ENCODE data around the gene AGR2. TPM values are rescaled to one million over a fixed set of nuclear protein-coding genes. Genes with fewer than 3 reads are reported as not detected.

Gene AGR2
- total and polyA plus RNA-seq, 7 experiments from 2014 or later, result not detected

DNA sequence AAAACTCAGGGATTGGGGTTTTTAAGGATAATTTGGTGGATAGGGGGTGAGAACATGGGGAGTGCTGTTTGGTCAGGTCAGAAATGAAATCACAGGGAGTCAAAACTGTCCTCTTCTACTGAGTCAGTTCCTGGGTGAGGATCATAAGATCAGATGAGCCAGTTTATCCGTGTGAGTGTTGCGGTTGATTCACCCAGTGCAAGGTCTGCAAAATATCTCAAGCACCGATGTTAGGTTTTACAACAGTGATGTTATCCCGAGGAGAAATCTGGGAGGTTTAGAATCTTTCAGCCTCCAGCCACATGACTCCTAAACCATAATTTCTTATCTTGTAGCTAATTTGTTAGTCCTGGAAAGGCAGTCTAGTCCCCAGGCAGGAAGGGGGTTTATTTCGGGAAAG is 31.7 kb upstream of the AGR2 start:
- no peaks in the 10 kb centered on the region for H3K27me3 ChIP-seq (ENCODE audit: control insufficient read depth in 2 of 2, insufficient read depth in 2 of 2, low read length in 2 of 2)
- no peak overlapping the region for H3K27ac ChIP-seq (ENCODE audit: low read depth, low read length)
- DNase-seq (no peak), ATAC-seq (no peak)
- Mint-ChIP-seq H3K4me3 (no peak overlapping the region), H3K9me3 (peaks cover 0 to 2% (median 0%) of the 10 kb centered on the region in 11 donors), H3K27ac (no peak overlapping the region), H3K27me3 (peaks cover 0 to 13% (median 7%) of the 10 kb centered on the region in 5 donors), H3K4me1 (no peaks in the 10 kb centered on the region), H3K36me3 (no peaks in the 10 kb centered on the region)
- H3K36me3 ChIP-seq (ENCODE audit: control insufficient read depth in 2 of 3, insufficient read depth in 3 of 3, low read length in 3 of 3), result no peaks in the 10 kb centered on the region
- intact Hi-C loops (cut with micrococcal nuclease), result no loop called here
- ChIA-PET POLR2A (no interaction called here), CTCF (no interaction called here)
- H3K4me1 ChIP-seq (ENCODE audit: control insufficient read depth in 2 of 2, insufficient read depth in 2 of 2, low read length in 2 of 2), result no peaks in the 10 kb centered on the region
- H3K9me3 ChIP-seq (ENCODE audit: control insufficient read depth in 2 of 3, low read length in 3 of 3), result no peaks in the 10 kb centered on the region
- H3K4me3 ChIP-seq (ENCODE audit: low read length), result no peak overlapping the region

DNA sequence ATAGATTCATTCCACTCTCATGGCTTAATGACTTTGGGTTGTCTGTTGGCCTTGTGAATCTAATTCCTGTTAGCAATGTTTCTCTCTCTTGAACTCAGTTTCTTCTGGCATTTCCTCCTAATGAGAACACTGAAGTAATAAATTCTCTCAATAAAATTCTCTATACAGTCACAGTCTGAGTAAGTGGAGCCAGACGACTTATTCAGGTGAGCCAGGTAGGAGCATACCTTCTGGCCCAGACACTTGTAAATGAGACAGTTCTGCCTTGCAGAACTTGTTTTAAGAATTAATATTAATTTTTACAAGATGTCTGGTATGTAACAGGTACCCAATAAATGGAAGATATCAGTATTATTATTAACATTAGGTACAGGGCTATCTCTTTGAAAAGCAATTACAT is 28.6 kb upstream of the AGR2 start:
- no peak overlapping the region for H3K4me3 ChIP-seq (ENCODE audit: low read length)
- H3K27me3 ChIP-seq (ENCODE audit: control insufficient read depth in 2 of 2, insufficient read depth in 2 of 2, low read length in 2 of 2), result no peaks in the 10 kb centered on the region
- no peak overlapping the region for H3K27ac ChIP-seq (ENCODE audit: low read depth, low read length)
- Mint-ChIP-seq H3K36me3 (no peaks in the 10 kb centered on the region), H3K4me3 (no peak overlapping the region), H3K9me3 (peaks cover 0 to 13% (median 4%) of the 10 kb centered on the region in 11 donors), H3K4me1 (no peaks in the 10 kb centered on the region), H3K27me3 (peaks cover 5 to 13% (median 6%) of the 10 kb centered on the region in 5 donors), H3K27ac (no peak overlapping the region)
- H3K9me3 ChIP-seq (ENCODE audit: control insufficient read depth in 2 of 3, low read length in 3 of 3), result no peaks in the 10 kb centered on the region
- no peaks in the 10 kb centered on the region for H3K36me3 ChIP-seq (ENCODE audit: control insufficient read depth in 2 of 3, insufficient read depth in 3 of 3, low read length in 3 of 3)
- no peak for DNase-seq
- ChIA-PET CTCF (no interaction called here), POLR2A (no interaction called here)
- intact Hi-C loops (cut with micrococcal nuclease), result no loop called here
- ATAC-seq, result no peak
- no peaks in the 10 kb centered on the region for H3K4me1 ChIP-seq (ENCODE audit: control insufficient read depth in 2 of 2, insufficient read depth in 2 of 2, low read length in 2 of 2)

DNA sequence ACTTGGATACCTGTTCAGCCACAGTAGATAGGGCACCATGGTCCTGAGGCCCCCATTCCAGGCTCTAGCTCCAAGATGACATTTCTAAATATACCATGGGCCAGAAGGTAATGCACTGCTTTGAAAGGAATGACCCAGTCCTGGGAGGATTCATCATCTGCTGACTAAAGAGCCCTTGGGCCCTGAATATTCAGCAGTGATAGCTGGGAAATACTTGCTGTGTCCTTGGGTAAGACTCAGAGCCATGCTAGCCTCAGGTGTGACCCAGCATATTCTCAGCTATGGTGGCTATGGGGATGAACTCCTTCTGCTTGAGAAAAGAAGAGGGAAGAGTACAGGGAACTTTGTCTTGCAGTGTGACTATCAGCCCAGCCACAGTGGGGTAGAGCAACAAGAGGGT is 21.3 kb upstream of the AGR2 start:
- no peaks in the 10 kb centered on the region for H3K36me3 ChIP-seq (ENCODE audit: control insufficient read depth in 2 of 3, insufficient read depth in 3 of 3, low read length in 3 of 3)
- ChIA-PET CTCF (no interaction called here), POLR2A (no interaction called here)
- H3K4me3 Mint-ChIP-seq, result no peak overlapping the region
- no peak overlapping the region for H3K4me3 ChIP-seq (ENCODE audit: low read length)
- peaks cover 0 to 27% (median 8%) of the 10 kb centered on the region in 11 donors for H3K9me3 Mint-ChIP-seq
- intact Hi-C loops (cut with micrococcal nuclease), result no loop called here
- DNase-seq (no peak), ATAC-seq (no peak)
- no peaks in the 10 kb centered on the region for H3K4me1 ChIP-seq (ENCODE audit: control insufficient read depth in 2 of 2, insufficient read depth in 2 of 2, low read length in 2 of 2)
- H3K27ac ChIP-seq (ENCODE audit: low read depth, low read length), result no peak overlapping the region
- no peak overlapping the region for H3K27ac Mint-ChIP-seq
- H3K9me3 ChIP-seq (ENCODE audit: control insufficient read depth in 2 of 3, low read length in 3 of 3), result no peaks in the 10 kb centered on the region
- H3K36me3 Mint-ChIP-seq, result no peaks in the 10 kb centered on the region
- H3K27me3 ChIP-seq (ENCODE audit: control insufficient read depth in 2 of 2, insufficient read depth in 2 of 2, low read length in 2 of 2), result no peaks in the 10 kb centered on the region
- H3K27me3 Mint-ChIP-seq, result peaks cover 8 to 36% (median 26%) of the 10 kb centered on the region in 5 donors
- H3K4me1 Mint-ChIP-seq, result no peaks in the 10 kb centered on the region

DNA sequence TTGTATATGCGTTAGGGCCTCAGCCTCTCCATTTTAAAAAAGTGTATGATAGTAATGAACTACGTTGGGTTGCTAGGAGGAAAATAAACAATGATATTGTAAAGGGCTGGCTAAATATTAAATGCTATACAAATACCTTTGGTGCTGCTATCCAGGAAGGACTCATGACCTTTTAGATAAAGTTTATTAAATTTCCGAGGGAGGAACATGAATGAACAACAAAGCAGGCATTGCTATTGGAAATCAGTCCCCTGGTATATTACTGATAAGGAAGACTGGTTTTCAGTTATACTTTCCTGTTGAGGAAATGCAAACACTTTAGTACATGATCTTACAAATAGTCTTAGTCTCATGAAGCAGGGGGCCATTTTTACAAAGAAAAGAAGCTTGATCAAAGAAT is 17.2 kb upstream of the AGR2 start:
- Mint-ChIP-seq H3K4me3 (no peak overlapping the region), H3K27me3 (peaks cover 0 to 31% (median 21%) of the 10 kb centered on the region in 5 donors), H3K27ac (no peak overlapping the region), H3K9me3 (peaks cover 0 to 6% (median under 1%) of the 10 kb centered on the region in 11 donors), H3K4me1 (no peaks in the 10 kb centered on the region), H3K36me3 (no peaks in the 10 kb centered on the region)
- Histone ChIP-seq H3K4me3 (ENCODE audit: low read length) (no peak overlapping the region), H3K4me1 (ENCODE audit: control insufficient read depth in 2 of 2, insufficient read depth in 2 of 2, low read length in 2 of 2) (no peaks in the 10 kb centered on the region), H3K9me3 (ENCODE audit: control insufficient read depth in 2 of 3, low read length in 3 of 3) (no peaks in the 10 kb centered on the region), H3K27ac (ENCODE audit: low read depth, low read length) (no peak overlapping the region), H3K36me3 (ENCODE audit: control insufficient read depth in 2 of 3, insufficient read depth in 3 of 3, low read length in 3 of 3) (no peaks in the 10 kb centered on the region), H3K27me3 (ENCODE audit: control insufficient read depth in 2 of 2, insufficient read depth in 2 of 2, low read length in 2 of 2) (no peaks in the 10 kb centered on the region)
- DNase-seq (no peak), ATAC-seq (no peak)
- intact Hi-C loops (cut with micrococcal nuclease), result no loop called here
- POLR2A ChIA-PET, result no interaction called here
- CTCF ChIA-PET, result no interaction called here

DNA sequence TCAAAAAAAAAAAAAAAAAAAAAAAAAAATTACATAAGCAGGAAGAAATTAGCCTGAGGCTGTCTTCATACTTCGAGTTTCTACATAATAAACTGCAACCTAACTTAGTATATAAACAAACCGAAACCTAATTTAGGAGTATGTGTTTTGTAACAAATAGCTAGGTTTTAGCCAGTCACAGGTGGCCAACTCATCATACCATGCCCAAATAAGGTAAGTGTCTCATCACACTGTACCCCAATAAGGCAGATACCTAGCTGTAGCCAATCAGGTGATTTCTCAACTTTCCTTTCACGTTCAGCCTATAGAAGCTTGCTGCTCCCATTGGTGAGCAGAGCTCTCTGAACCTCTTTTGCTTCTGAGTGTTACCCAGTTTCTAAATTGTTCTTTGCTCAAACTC is 13.9 kb upstream of the AGR2 start:
- intact Hi-C loops (cut with micrococcal nuclease), result no loop called here
- DNase-seq (no peak), ATAC-seq (no peak)
- Mint-ChIP-seq H3K9me3 (peaks cover 0 to 2% (median 0%) of the 10 kb centered on the region in 11 donors), H3K27me3 (peaks cover 0 to 28% (median 24%) of the 10 kb centered on the region in 5 donors), H3K4me3 (no peak overlapping the region), H3K4me1 (peaks cover 0 to 5% (median 0%) of the 10 kb centered on the region in 7 donors), H3K27ac (no peak overlapping the region), H3K36me3 (no peaks in the 10 kb centered on the region)
- H3K4me1 ChIP-seq (ENCODE audit: control insufficient read depth in 2 of 2, insufficient read depth in 2 of 2, low read length in 2 of 2), result no peaks in the 10 kb centered on the region
- ChIA-PET CTCF (interaction anchor here (0.6 kb wide), 1 partner anchor 10 kb away, joined by 4 read pairs; no protein-coding TSS in a partner anchor), POLR2A (interaction anchor here (0.6 kb wide), 1 partner anchor 728 kb away, joined by 3 read pairs; no protein-coding TSS in a partner anchor)
- no peaks in the 10 kb centered on the region for H3K9me3 ChIP-seq (ENCODE audit: control insufficient read depth in 2 of 3, low read length in 3 of 3)
- H3K36me3 ChIP-seq (ENCODE audit: control insufficient read depth in 2 of 3, insufficient read depth in 3 of 3, low read length in 3 of 3), result no peaks in the 10 kb centered on the region
- no peaks in the 10 kb centered on the region for H3K27me3 ChIP-seq (ENCODE audit: control insufficient read depth in 2 of 2, insufficient read depth in 2 of 2, low read length in 2 of 2)
- no peak overlapping the region for H3K27ac ChIP-seq (ENCODE audit: low read depth, low read length)
- H3K4me3 ChIP-seq (ENCODE audit: low read length), result no peak overlapping the region

DNA sequence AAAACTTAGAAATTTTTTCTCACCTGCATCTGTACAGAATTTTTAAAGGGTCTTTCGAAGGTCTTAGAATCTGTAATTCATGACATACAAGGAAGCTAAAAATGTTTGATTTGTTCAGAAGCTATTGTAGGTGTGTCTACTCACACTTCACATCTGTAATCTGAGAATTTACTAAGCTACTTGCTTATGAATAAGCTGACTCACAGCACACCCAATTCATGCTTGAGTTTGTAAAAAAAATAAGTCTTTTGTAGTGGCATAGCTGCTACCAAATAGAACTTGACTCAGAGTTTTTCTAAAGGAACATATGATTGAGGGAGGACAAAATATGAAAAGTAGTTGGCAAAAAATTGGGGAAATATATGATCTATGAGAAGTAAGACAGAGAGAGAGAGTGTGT is 12.7 kb upstream of the AGR2 start:
- H3K36me3 Mint-ChIP-seq, result no peaks in the 10 kb centered on the region
- peaks cover 0 to 5% (median 0%) of the 10 kb centered on the region in 7 donors for H3K4me1 Mint-ChIP-seq
- H3K36me3 ChIP-seq (ENCODE audit: control insufficient read depth in 2 of 3, insufficient read depth in 3 of 3, low read length in 3 of 3), result no peaks in the 10 kb centered on the region
- no peaks in the 10 kb centered on the region for H3K9me3 ChIP-seq (ENCODE audit: control insufficient read depth in 2 of 3, low read length in 3 of 3)
- no peaks in the 10 kb centered on the region for H3K4me1 ChIP-seq (ENCODE audit: control insufficient read depth in 2 of 2, insufficient read depth in 2 of 2, low read length in 2 of 2)
- ATAC-seq (no peak), DNase-seq (no peak)
- ChIA-PET POLR2A (no interaction called here), CTCF (no interaction called here)
- peaks cover 0 to 2% (median 0%) of the 10 kb centered on the region in 11 donors for H3K9me3 Mint-ChIP-seq
- H3K27ac ChIP-seq (ENCODE audit: low read depth, low read length), result no peak overlapping the region
- intact Hi-C loops (cut with micrococcal nuclease), result no loop called here
- no peak overlapping the region for H3K27ac Mint-ChIP-seq
- H3K27me3 ChIP-seq (ENCODE audit: control insufficient read depth in 2 of 2, insufficient read depth in 2 of 2, low read length in 2 of 2), result no peaks in the 10 kb centered on the region
- H3K27me3 Mint-ChIP-seq, result peaks cover 0 to 26% (median 20%) of the 10 kb centered on the region in 5 donors
- H3K4me3 ChIP-seq (ENCODE audit: low read length), result no peak overlapping the region
- no peak overlapping the region for H3K4me3 Mint-ChIP-seq

DNA sequence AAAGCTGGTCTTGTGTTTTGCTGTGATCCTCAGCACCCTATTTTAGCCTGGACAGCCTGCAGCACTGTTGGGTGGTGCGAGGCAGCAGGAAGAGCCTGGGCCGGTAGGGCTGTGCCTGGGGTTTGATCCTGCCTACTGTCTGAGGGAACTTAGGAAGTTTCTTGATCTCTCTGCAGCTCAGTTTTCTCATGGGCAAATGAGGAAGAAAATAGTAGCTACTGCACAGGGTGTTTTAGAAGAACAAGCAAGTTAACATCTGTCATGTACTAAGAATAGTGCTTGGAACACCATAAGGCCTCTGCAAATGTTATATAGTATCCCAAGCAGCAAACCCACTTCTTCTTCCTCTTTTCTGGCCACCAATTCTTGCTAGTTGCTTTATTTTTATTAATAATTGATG is 12.0 kb upstream of the AGR2 start:
- no peak for DNase-seq
- Mint-ChIP-seq H3K4me1 (peaks cover 0 to 5% (median 0%) of the 10 kb centered on the region in 7 donors), H3K4me3 (no peak overlapping the region), H3K27ac (no peak overlapping the region), H3K27me3 (peaks cover 0 to 29% (median 20%) of the 10 kb centered on the region in 5 donors), H3K9me3 (peaks cover 0 to 2% (median 0%) of the 10 kb centered on the region in 11 donors), H3K36me3 (no peaks in the 10 kb centered on the region)
- no peaks in the 10 kb centered on the region for H3K27me3 ChIP-seq (ENCODE audit: control insufficient read depth in 2 of 2, insufficient read depth in 2 of 2, low read length in 2 of 2)
- intact Hi-C loops (cut with micrococcal nuclease), result no loop called here
- ATAC-seq, result peak; percentile 36
- ChIA-PET POLR2A (no interaction called here), CTCF (no interaction called here)
- no peak overlapping the region for H3K4me3 ChIP-seq (ENCODE audit: low read length)
- H3K36me3 ChIP-seq (ENCODE audit: control insufficient read depth in 2 of 3, insufficient read depth in 3 of 3, low read length in 3 of 3), result no peaks in the 10 kb centered on the region
- H3K27ac ChIP-seq (ENCODE audit: low read depth, low read length), result no peak overlapping the region
- H3K9me3 ChIP-seq (ENCODE audit: control insufficient read depth in 2 of 3, low read length in 3 of 3), result no peaks in the 10 kb centered on the region
- no peaks in the 10 kb centered on the region for H3K4me1 ChIP-seq (ENCODE audit: control insufficient read depth in 2 of 2, insufficient read depth in 2 of 2, low read length in 2 of 2)

Data from naive thymus-derived CD4-positive, alpha-beta T cell (primary cell).